ENCODE data around the gene WDR7.

The WDR7 gene

GRCh38 chr18:56803051-56803450, 151.9 kb downstream of the WDR7 start:
- no peak for DNase-seq (ENCODE audit: low spot score)

- no peak for DNase-seq (ENCODE audit: low spot score)
Measured at GRCh38 chr18:56804395-56804794, 153.2 kb downstream of the WDR7 start.

GRCh38 chr18:56807901-56808300, 156.7 kb downstream of the WDR7 start:
- DNase-seq (ENCODE audit: low spot score), result no peak

- DNase-seq (ENCODE audit: low spot score), result peak; percentile 17
Measured at GRCh38 chr18:56812674-56813073, 161.5 kb downstream of the WDR7 start.

- DNase-seq (ENCODE audit: low spot score), result no peak
Measured at GRCh38 chr18:56815926-56816325, 164.8 kb downstream of the WDR7 start.

- no peak for DNase-seq (ENCODE audit: low spot score)
Measured at GRCh38 chr18:56823986-56824565, 172.9 kb downstream of the WDR7 start.

- no peak for DNase-seq (ENCODE audit: low spot score)
Measured at GRCh38 chr18:56825321-56825720, 174.2 kb downstream of the WDR7 start.

GRCh38 chr18:56825878-56826277, 174.7 kb downstream of the WDR7 start:
- no peak for DNase-seq (ENCODE audit: low spot score)

GRCh38 chr18:56831988-56832387, 180.8 kb downstream of the WDR7 start:
- DNase-seq (ENCODE audit: low spot score), result no peak

GRCh38 chr18:56835331-56835730, 184.2 kb downstream of the WDR7 start:
- no peak for DNase-seq (ENCODE audit: low spot score)

- no peak for DNase-seq (ENCODE audit: low spot score)
Measured at GRCh38 chr18:56836173-56836572, 185.0 kb downstream of the WDR7 start.

- DNase-seq (ENCODE audit: low spot score), result no peak
Measured at GRCh38 chr18:56841836-56842235, 190.7 kb downstream of the WDR7 start.

GRCh38 chr18:56843241-56843640, 192.1 kb downstream of the WDR7 start:
- no peak for DNase-seq (ENCODE audit: low spot score)

- DNase-seq (ENCODE audit: low spot score), result no peak
Measured at GRCh38 chr18:56844556-56844955, 193.4 kb downstream of the WDR7 start.

- DNase-seq (ENCODE audit: low spot score), result no peak
Measured at GRCh38 chr18:56851774-56852173, 200.6 kb downstream of the WDR7 start.

- no peak for DNase-seq (ENCODE audit: low spot score)
Measured at GRCh38 chr18:56853961-56854360, 202.8 kb downstream of the WDR7 start.

- no peak for DNase-seq (ENCODE audit: low spot score)
Measured at GRCh38 chr18:56861244-56861643, 210.1 kb downstream of the WDR7 start.

GRCh38 chr18:56869189-56869777, 218.1 kb downstream of the WDR7 start:
- DNase-seq (ENCODE audit: low spot score), result peak; percentile 66

- no peak for DNase-seq (ENCODE audit: low spot score)
Measured at GRCh38 chr18:56870982-56871381, 219.8 kb downstream of the WDR7 start.

- no peak for DNase-seq (ENCODE audit: low spot score)
Measured at GRCh38 chr18:56872140-56872539, 221.0 kb downstream of the WDR7 start.

GRCh38 chr18:56873441-56874140, 222.4 kb downstream of the WDR7 start:
- DNase-seq (ENCODE audit: low spot score), result no peak

- no peak for DNase-seq (ENCODE audit: low spot score)
Measured at GRCh38 chr18:56878711-56879110, 227.6 kb downstream of the WDR7 start.

GRCh38 chr18:56884511-56884910, 233.4 kb downstream of the WDR7 start:
- no peak for DNase-seq (ENCODE audit: low spot score)

- DNase-seq (ENCODE audit: low spot score), result no peak
Measured at GRCh38 chr18:56888978-56889377, 237.8 kb downstream of the WDR7 start.

Data from kidney tubule cell (primary cell).